Measurements from ENCODE around the gene SURF2.
"Not testable (repeated sequence)": the region's sequence is repeated elsewhere in the genome, so short reads cannot be mapped to it uniquely, and the experiment has no call there.

Gene SURF2

GRCh38 chr9:133386338-133386737, 30.0 kb downstream of the SURF2 start:
- Mint-ChIP-seq H3K9me3 (no peaks in the 10 kb centered on the region), H3K4me3 (no peak overlapping the region), H3K27me3 (peaks cover 3% of the 10 kb centered on the region), H3K4me1 (no peaks in the 10 kb centered on the region), H3K36me3 (ENCODE audit: low read depth) (no peaks in the 10 kb centered on the region), H3K27ac (no peak overlapping the region)
- ATAC-seq (no peak), DNase-seq (no peak)

GRCh38 chr9:133387680-133388079, 31.3 kb downstream of the SURF2 start:
- H3K27ac Mint-ChIP-seq = no peak overlapping the region
- no peaks in the 10 kb centered on the region for H3K36me3 Mint-ChIP-seq (ENCODE audit: low read depth)
- ATAC-seq (no peak), DNase-seq (no peak)
- peaks cover 3% of the 10 kb centered on the region for H3K27me3 Mint-ChIP-seq
- H3K4me1 Mint-ChIP-seq = no peaks in the 10 kb centered on the region
- H3K9me3 Mint-ChIP-seq = no peaks in the 10 kb centered on the region
- H3K4me3 Mint-ChIP-seq = no peak overlapping the region

GRCh38 chr9:133389025-133389557, 32.7 kb downstream of the SURF2 start:
- H3K27ac Mint-ChIP-seq = no peak overlapping the region
- no peaks in the 10 kb centered on the region for H3K4me1 Mint-ChIP-seq
- ATAC-seq = no peak

GRCh38 chr9:133389562-133389961, 33.2 kb downstream of the SURF2 start:
- Mint-ChIP-seq H3K27ac (no peak overlapping the region), H3K9me3 (no peaks in the 10 kb centered on the region), H3K4me3 (no peak overlapping the region)

More at GRCh38 chr9:133389025-133389557, 32.7 kb downstream of the SURF2 start:
- no peaks in the 10 kb centered on the region for H3K36me3 Mint-ChIP-seq (ENCODE audit: low read depth)
- no peak for DNase-seq
- H3K9me3 Mint-ChIP-seq = no peaks in the 10 kb centered on the region
- no peak overlapping the region for H3K4me3 Mint-ChIP-seq
- H3K27me3 Mint-ChIP-seq = peaks cover 3% of the 10 kb centered on the region

GRCh38 chr9:133390713-133391112, 34.4 kb downstream of the SURF2 start:
- DNase-seq = no peak
- no peaks in the 10 kb centered on the region for H3K4me1 Mint-ChIP-seq
- H3K36me3 Mint-ChIP-seq (ENCODE audit: low read depth) = no peaks in the 10 kb centered on the region
- no peak overlapping the region for H3K27ac Mint-ChIP-seq
- peaks cover 3% of the 10 kb centered on the region for H3K27me3 Mint-ChIP-seq
- H3K9me3 Mint-ChIP-seq = no peaks in the 10 kb centered on the region
- ATAC-seq = no peak
- H3K4me3 Mint-ChIP-seq = no peak overlapping the region

More at GRCh38 chr9:133389562-133389961, 33.2 kb downstream of the SURF2 start:
- DNase-seq (no peak), ATAC-seq (no peak)
- no peaks in the 10 kb centered on the region for H3K4me1 Mint-ChIP-seq
- H3K27me3 Mint-ChIP-seq = peaks cover 3% of the 10 kb centered on the region
- H3K36me3 Mint-ChIP-seq (ENCODE audit: low read depth) = no peaks in the 10 kb centered on the region

GRCh38 chr9:133391449-133391848, 35.1 kb downstream of the SURF2 start:
- not testable (repeated sequence) for H3K36me3 Mint-ChIP-seq (ENCODE audit: low read depth); H3K27me3 Mint-ChIP-seq; DNase-seq; ATAC-seq; H3K4me3 Mint-ChIP-seq; H3K4me1 Mint-ChIP-seq; H3K9me3 Mint-ChIP-seq; H3K27ac Mint-ChIP-seq

GRCh38 chr9:133392308-133392707, 36.0 kb downstream of the SURF2 start:
- not testable (repeated sequence) for H3K4me3 Mint-ChIP-seq

GRCh38 chr9:133393399-133393798, 37.0 kb downstream of the SURF2 start:
- ATAC-seq (no peak), DNase-seq (no peak)
- no peak overlapping the region for H3K4me3 Mint-ChIP-seq
- no peaks in the 10 kb centered on the region for H3K4me1 Mint-ChIP-seq
- no peaks in the 10 kb centered on the region for H3K9me3 Mint-ChIP-seq
- H3K27ac Mint-ChIP-seq = no peak overlapping the region
- H3K36me3 Mint-ChIP-seq (ENCODE audit: low read depth) = no peaks in the 10 kb centered on the region
- H3K27me3 Mint-ChIP-seq = peaks cover 3% of the 10 kb centered on the region

More at GRCh38 chr9:133392308-133392707, 36.0 kb downstream of the SURF2 start:
- DNase-seq; H3K36me3 Mint-ChIP-seq (ENCODE audit: low read depth); H3K9me3 Mint-ChIP-seq; H3K27ac Mint-ChIP-seq; H3K27me3 Mint-ChIP-seq; ATAC-seq; H3K4me1 Mint-ChIP-seq: not testable (repeated sequence)

GRCh38 chr9:133394687-133395271, 38.4 kb downstream of the SURF2 start:
- Mint-ChIP-seq H3K9me3 (no peaks in the 10 kb centered on the region), H3K4me1 (no peaks in the 10 kb centered on the region)
- no peak for ATAC-seq

GRCh38 chr9:133396952-133397351, 40.6 kb downstream of the SURF2 start:
- no peaks in the 10 kb centered on the region for H3K27me3 Mint-ChIP-seq
- H3K27ac Mint-ChIP-seq = no peak overlapping the region
- H3K36me3 Mint-ChIP-seq (ENCODE audit: low read depth) = no peaks in the 10 kb centered on the region
- no peaks in the 10 kb centered on the region for H3K9me3 Mint-ChIP-seq
- peak; percentile 20 for ATAC-seq
- no peak overlapping the region for H3K4me3 Mint-ChIP-seq
- no peaks in the 10 kb centered on the region for H3K4me1 Mint-ChIP-seq
- no peak for DNase-seq

More at GRCh38 chr9:133394687-133395271, 38.4 kb downstream of the SURF2 start:
- Mint-ChIP-seq H3K27ac (no peak overlapping the region), H3K27me3 (peaks cover 1% of the 10 kb centered on the region), H3K36me3 (ENCODE audit: low read depth) (no peaks in the 10 kb centered on the region), H3K4me3 (no peak overlapping the region)
- DNase-seq = no peak

- Mint-ChIP-seq H3K27me3 (no peaks in the 10 kb centered on the region), H3K36me3 (ENCODE audit: low read depth) (no peaks in the 10 kb centered on the region), H3K4me1 (no peaks in the 10 kb centered on the region), H3K4me3 (no peak overlapping the region), H3K9me3 (no peaks in the 10 kb centered on the region), H3K27ac (no peak overlapping the region)
- DNase-seq (no peak), ATAC-seq (no peak)
Observed at GRCh38 chr9:133397370-133397769, 41.0 kb downstream of the SURF2 start.

GRCh38 chr9:133397895-133398294, 41.5 kb downstream of the SURF2 start:
- no peak for ATAC-seq
- Mint-ChIP-seq H3K27ac (no peak overlapping the region), H3K4me1 (no peaks in the 10 kb centered on the region), H3K36me3 (ENCODE audit: low read depth) (no peaks in the 10 kb centered on the region), H3K27me3 (no peaks in the 10 kb centered on the region), H3K4me3 (no peak overlapping the region), H3K9me3 (no peaks in the 10 kb centered on the region)
- no peak for DNase-seq

GRCh38 chr9:133400292-133400691, 43.9 kb downstream of the SURF2 start:
- ATAC-seq (no peak), DNase-seq (no peak)
- H3K27ac Mint-ChIP-seq = no peak overlapping the region
- no peaks in the 10 kb centered on the region for H3K9me3 Mint-ChIP-seq
- no peak overlapping the region for H3K4me3 Mint-ChIP-seq
- H3K4me1 Mint-ChIP-seq = no peaks in the 10 kb centered on the region
- peaks cover 4% of the 10 kb centered on the region for H3K36me3 Mint-ChIP-seq (ENCODE audit: low read depth)
- no peaks in the 10 kb centered on the region for H3K27me3 Mint-ChIP-seq

GRCh38 chr9:133401588-133401987, 45.2 kb downstream of the SURF2 start:
- Mint-ChIP-seq H3K27me3 (no peaks in the 10 kb centered on the region), H3K4me1 (no peaks in the 10 kb centered on the region), H3K4me3 (no peak overlapping the region), H3K27ac (no peak overlapping the region), H3K9me3 (no peaks in the 10 kb centered on the region), H3K36me3 (ENCODE audit: low read depth) (peaks cover 16% of the 10 kb centered on the region)
- DNase-seq (no peak), ATAC-seq (no peak)

- ATAC-seq (no peak), DNase-seq (no peak)
- Mint-ChIP-seq H3K4me3 (no peak overlapping the region), H3K27me3 (no peaks in the 10 kb centered on the region), H3K9me3 (no peaks in the 10 kb centered on the region), H3K36me3 (ENCODE audit: low read depth) (peaks cover 25% of the 10 kb centered on the region), H3K27ac (no peak overlapping the region), H3K4me1 (peaks cover 7% of the 10 kb centered on the region)
Observed at GRCh38 chr9:133402689-133403088, 46.3 kb downstream of the SURF2 start.

Data from activated naive CD8-positive, alpha-beta T cell treated with anti-CD3 and anti-CD28 coated beads, Interleukin-2, amount 50 U/mL, for 24 hours (primary cell).